ENCODE data around the gene ATOH8.

GRCh38 chr2:85813211-85813981, 59.6 kb downstream of the ATOH8 start:
- TF ChIP-seq CTCF (IDR thresholded peaks at IDR 0.05), result no peak
- TF ChIP-seq POLR2A (IDR thresholded peaks at IDR 0.05), result no peak

Measured in thyroid gland (tissue), 4 donors.